NCI-H82 (cell line): ENCODE data around the gene TIGD1.

Experiments
- DNase-seq: peaks from one replicate; lab custom pipeline; 2025; lab: John Stamatoyannopoulos, UW

TIGD1 gene

DNA sequence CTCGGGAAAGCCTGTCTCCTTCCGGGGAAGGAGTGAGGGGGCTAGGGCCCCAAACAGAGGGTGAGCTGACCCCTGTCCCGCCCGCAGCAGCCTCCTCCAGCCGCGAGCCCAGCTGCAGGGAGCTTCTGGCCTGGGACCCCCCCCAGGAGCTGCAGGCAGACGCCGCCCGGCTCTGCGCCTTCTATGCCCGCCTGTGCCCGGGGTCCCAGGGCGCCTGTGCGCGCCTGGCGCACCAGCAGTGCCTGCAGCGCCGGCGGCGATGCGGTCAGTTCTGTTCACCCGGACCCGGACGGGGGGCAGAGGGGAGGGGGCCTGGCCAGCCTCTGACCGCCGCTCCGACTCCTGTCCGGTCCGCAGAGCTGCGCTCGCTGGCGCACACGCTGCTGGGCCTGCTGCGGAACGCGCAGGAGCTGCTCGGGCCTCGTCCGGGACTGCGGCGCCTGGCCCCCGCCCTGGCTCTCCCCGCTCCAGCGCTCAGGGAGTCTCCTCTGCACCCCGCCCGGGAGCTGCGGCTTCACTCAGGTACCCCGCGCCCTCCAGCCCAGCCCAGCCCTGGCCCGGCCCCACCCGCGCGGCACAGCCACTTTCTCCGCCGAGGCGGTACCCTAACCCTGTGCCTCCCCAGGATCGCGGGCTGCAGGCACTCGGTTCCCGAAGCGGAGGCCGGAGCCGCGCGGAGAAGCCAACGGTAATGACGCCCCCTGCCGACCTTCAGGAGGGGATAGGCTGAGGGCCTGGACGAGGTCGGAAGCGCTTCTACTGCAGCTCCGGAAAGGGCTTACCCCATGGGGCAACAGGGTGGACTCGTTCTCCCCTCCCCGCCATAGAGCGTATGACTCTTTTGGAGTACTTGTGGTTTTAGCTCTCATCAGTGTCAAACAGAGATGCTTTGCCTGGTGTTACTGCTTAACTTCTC, 26.4 kb downstream of the TIGD1 start:
- DNase-seq: no peak

DNA sequence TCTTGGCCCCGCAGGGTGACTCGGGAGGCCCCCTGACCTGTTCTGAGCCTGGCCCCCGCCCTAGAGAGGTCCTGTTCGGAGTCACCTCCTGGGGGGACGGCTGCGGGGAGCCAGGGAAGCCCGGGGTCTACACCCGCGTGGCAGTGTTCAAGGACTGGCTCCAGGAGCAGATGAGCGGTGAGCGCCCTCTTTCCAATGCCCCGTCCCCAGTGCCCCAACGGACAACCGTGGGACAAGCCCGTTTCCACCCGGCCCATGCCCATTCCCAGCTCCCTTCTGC, 27.0 kb downstream of the TIGD1 start:
- no peak for DNase-seq

DNA sequence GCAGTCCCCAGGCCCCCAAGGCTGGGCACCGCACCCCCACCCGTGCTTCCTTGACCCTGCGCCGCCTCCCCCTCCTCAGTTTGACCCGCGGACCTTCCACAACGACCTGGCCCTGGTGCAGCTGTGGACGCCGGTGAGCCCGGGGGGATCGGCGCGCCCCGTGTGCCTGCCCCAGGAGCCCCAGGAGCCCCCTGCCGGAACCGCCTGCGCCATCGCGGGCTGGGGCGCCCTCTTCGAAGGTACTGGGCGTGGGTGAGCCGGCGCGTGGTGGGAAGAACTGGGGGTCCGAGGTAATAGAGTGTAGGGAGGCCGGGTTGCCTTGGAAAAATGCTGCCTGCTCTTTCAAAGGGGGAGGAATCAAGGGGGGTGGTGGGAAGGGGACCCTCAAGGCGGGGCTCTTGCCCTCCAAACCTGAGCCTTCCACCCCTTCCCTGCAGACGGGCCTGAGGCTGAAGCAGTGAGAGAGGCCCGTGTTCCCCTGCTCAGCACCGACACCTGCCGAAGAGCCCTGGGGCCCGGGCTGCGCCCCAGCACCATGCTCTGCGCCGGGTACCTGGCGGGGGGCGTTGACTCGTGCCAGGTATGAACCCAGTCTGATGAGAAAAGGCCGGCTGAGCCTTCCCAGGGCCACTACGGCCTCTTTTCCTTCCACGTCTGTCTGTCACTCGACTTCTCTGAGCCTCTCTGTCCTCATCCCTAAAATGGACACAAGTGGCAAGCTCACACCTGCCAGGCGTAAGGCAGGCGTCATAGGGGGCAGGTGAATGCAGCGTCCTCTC, 27.5 kb downstream of the TIGD1 start:
- no peak for DNase-seq

DNA sequence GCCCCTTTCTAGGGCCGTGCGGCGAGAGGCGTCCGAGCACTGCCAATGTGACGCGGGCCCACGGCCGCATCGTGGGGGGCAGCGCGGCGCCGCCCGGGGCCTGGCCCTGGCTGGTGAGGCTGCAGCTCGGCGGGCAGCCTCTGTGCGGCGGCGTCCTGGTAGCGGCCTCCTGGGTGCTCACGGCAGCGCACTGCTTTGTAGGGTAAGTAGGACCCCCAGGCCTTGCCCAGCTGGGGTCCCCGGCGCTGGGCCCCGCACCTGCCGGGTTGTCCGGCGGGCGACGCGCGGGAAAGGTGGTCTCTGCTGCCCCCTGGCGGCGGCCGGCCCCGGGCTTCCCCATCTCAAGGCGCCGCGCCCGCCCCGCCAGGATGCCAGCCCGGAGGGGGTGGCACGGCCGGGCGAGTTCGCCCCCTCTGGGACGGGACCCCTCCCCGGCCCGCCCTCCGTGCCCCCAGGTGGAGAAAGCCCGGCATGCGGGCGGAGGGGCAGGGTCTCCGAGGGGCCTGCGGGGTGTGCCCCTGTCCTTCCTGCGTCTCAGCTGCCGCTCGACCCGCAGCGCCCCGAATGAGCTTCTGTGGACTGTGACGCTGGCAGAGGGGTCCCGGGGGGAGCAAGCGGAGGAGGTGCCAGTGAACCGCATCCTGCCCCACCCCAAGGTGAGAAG, 28.3 kb downstream of the TIGD1 start:
- peak; percentile 66 for DNase-seq

DNA sequence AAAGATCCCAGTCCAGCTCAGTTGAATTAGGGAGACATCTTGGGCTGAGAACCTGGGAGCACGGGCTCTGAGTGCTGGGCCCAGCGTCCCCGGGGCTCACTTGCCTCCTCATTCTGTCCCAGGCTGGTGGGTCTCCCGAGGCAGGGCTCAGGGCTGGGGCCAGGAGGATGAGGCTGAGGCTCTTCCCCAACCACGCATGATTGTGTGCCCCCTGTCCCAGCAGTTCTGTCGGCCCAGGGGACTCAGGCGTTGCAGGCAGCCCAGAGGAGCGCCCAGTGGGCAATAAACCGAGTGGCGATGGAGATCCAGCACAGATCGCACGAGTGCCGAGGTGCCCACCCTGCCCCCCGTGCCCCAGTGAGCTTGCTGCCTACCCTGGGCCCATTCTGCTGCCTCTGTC, 29.3 kb downstream of the TIGD1 start:
- DNase-seq: no peak

GRCh38 chr2:232520489-232520888, 29.9 kb downstream of the TIGD1 start:
- DNase-seq: no peak

GRCh38 chr2:232519581-232520438, 30.5 kb downstream of the TIGD1 start, which contains the start of gene PRSS56:
Gene PRSS56 (plus strand): TSS chr2:232520388. CDS start chr2:232520599, 211 bp downstream.
- DNase-seq: peak; percentile 68

DNA sequence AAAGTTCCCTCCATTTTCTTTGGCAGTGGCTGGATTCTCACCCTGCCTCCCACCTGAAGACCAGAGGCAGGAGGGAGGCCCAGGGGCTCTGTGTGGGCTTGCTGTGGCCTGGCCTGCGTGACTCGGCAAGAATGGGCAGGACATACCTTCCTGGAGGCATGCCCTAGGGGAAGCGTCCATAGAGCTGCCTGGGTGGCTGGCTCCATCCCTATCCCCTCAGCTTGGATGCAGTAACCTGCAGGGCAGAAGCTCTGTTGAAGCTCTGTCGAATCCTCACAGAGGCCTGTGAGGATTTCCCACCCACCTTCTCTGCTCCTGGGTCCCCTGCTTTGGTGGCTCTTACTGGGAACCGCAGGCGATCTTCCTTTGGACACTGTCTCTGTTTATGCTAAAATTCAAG, 31.5 kb downstream of the TIGD1 start:
- DNase-seq: no peak

DNA sequence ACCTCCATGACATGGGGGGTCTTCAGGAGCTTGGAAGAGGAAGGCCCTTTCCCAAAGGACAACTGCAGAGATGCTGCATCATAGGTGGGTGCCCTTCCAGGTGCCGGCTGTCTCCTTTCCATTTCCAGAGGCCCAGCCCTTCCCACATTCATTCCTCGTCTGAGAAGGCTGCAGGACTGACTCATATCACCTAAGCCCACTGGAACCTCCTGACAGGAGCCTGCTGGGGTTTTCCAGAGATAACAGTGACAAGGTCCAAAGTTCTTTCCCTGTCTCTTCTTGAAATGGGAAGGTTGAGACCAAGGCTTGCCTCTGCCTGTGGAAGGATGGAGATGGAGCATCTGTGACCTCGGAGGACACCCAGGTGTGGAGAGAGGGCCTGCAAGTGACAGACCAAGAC, 33.8 kb downstream of the TIGD1 start:
- DNase-seq: no peak

- DNase-seq: no peak
Observed at GRCh38 chr2:232515639-232516038, 34.7 kb downstream of the TIGD1 start.

- peak; percentile 55 for DNase-seq
Observed at GRCh38 chr2:232513353-232513752, 37.0 kb downstream of the TIGD1 start.

GRCh38 chr2:232512602-232513001, 37.8 kb downstream of the TIGD1 start:
- DNase-seq: peak; percentile 97

GRCh38 chr2:232511336-232511890, 38.9 kb downstream of the TIGD1 start:
- peak; percentile 86 for DNase-seq

- DNase-seq: no peak
Observed at GRCh38 chr2:232508251-232508650, 42.1 kb downstream of the TIGD1 start.

GRCh38 chr2:232506709-232507108, 43.6 kb downstream of the TIGD1 start:
- DNase-seq: peak; percentile 41

DNA sequence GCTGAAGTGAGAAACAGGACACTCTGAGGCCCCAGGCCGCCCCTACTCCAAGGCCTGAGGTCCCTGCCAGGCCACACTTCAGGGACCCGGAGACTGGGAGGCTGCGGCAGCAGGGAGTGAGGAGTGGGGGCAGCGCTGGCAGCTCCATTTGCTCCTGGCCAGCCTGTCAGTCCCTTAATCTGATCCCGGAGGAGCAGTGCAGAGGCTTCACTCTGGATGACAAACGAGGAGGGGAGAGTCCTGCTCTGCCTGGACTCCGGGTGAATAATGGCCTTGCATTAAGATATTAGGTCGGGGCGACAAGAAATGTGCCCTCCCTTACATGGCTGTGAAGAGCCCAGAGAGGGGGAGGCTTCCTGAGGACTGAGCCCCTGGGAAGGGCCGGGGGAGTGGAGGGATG, 44.5 kb downstream of the TIGD1 start:
- peak; percentile 88 for DNase-seq

DNA sequence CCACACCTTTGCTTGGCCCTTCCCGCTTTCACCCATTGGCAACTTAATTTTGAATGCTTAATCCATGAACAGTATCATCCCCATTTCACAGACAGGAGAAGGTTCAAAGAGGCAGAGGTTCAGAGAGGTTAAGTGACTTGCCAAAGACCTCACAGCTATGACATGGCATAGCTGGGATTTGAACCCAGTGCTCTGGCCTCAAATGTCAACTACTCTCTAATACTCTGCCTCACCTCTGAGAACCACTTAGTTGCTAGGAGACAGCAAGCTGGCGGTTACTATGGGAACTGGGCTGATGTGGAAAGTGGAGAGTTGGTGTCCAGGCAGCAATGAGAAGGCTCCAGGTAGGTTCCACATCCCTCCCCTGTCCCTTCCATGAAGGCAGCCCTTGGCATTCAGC, 45.9 kb downstream of the TIGD1 start:
- peak; percentile 55 for DNase-seq

GRCh38 chr2:232503809-232504323, 46.5 kb downstream of the TIGD1 start:
- no peak for DNase-seq

DNA sequence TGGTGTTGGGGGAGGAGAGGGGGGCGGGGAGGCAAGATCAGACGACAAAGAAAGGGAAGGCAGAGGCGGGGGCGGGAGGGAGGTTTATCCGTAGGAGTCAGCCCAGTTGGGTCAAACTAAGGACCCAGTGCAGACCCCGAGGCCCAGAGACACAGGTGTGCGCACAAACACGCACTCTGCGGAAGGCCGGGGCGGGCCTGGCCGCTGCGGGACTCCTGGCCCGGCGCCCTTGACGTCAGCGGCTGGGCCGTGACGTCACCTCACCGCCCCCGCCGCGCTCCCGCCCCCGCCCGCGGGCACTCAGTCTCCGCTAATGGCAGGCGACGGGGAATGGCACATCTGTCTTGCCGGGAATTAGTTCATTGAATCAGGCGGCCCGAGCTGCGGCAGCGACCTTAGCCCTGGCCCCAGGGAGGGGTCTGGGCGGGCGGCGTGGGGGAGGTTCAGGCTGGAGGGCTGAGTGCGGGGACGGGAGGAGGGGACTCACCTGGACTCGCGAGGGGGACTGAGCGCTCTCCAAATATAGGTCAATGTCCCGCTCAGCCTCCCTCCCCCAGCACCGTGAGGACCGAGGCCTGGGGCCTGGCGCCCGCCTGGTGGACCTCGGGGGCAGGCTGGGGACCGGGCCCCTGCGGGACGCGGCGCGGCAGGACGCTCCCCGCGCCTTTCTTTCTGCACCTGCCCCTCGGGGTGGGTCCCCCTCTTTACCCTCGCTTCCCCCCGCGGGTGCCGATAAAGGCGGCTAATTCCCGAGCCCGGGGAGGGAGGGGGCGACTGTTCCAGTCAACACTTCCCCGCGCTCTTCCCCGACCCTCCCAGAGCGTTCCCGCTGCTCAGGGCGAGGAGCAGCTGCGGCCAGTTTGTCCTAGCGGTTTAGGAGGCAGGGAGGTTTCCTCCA, 47.2 kb downstream of the TIGD1 start:
- DNase-seq: peak; percentile 86

GRCh38 chr2:232502511-232502910, 47.8 kb downstream of the TIGD1 start:
- peak; percentile 51 for DNase-seq
